ENCODE measurements around the gene IQCH. TPM values are rescaled to one million over a fixed set of nuclear protein-coding genes. Genes with fewer than 3 reads are reported as not detected.

Gene IQCH
- total and polyA plus RNA-seq, 2 experiments from 2014 or later: 1.7 to 4.6 TPM

GRCh38 chr15:67542420-67543347 is 288.1 kb downstream of the IQCH start, which contains the start of gene MAP2K5:
Gene MAP2K5 (plus strand): TSS chr15:67542703. CDS start chr15:67543336, 633 bp downstream.
- peaks cover 15% of the 10 kb centered on the region for H3K27me3 Mint-ChIP-seq (ENCODE audit: insufficient read depth, low read depth, poor library complexity)
- peak within 1 kb of the TSS; percentile 95 for H3K4me3 Mint-ChIP-seq
- Histone ChIP-seq H3K4me3 (peak within 1 kb of the TSS; percentile 93), H2AFZ (peak within 1 kb of the TSS; percentile 99), H3K9me2 (ENCODE audit: insufficient read depth) (no peaks in the 10 kb centered on the region), H3K27me3 (ENCODE audit: insufficient read depth) (no peaks in the 10 kb centered on the region), H3K4me2 (peak within 1 kb of the TSS; percentile 97), H3K36me3 (ENCODE audit: insufficient read depth) (no peaks in the 10 kb centered on the region), H3F3A (replicated peaks; ENCODE audit: low read depth) (no peaks in the 10 kb centered on the region; the same call in 1 of the 2 replicates), H3K79me2 (replicated peaks; ENCODE audit: insufficient read depth) (no peaks in the 10 kb centered on the region), H3K27ac (ENCODE audit: low read depth) (no peak within 1 kb of the TSS), H3K4me1 (ENCODE audit: insufficient read depth) (peaks cover 3% of the 10 kb centered on the region), H4K20me1 (replicated peaks; ENCODE audit: insufficient read depth) (no peaks in the 10 kb centered on the region)
- DNase-seq (ENCODE audit: low spot score): peak; percentile 86
- H3K4me1 Mint-ChIP-seq: peaks cover 7% of the 10 kb centered on the region; the same call in 2 of the 3 replicates
- peaks cover 2% of the 10 kb centered on the region; the same call in 1 of the 3 replicates for H3K36me3 Mint-ChIP-seq (ENCODE audit: low read depth)
- TF ChIP-seq REST (IDR thresholded peaks at IDR 0.05; ENCODE audit: unreplicated experiment) (no peak), STAT1 (IDR thresholded peaks at IDR 0.05; ENCODE audit: unreplicated experiment) (no peak), EZH2phosphoT487 (IDR thresholded peaks at IDR 0.05; ENCODE audit: unreplicated experiment) (no peak), CREB1 (CRISPR knock-in tag; IDR thresholded peaks at IDR 0.05; ENCODE audit: low read depth) (0 out of 2 replicates have a peak, but pooled peaks have one; percentile 32), POLR2AphosphoS5 (IDR thresholded peaks at IDR 0.05; ENCODE audit: low read depth) (peak; percentile 68), ETS1 (IDR thresholded peaks at IDR 0.05) (peak; percentile 80), NANOG (IDR thresholded peaks at IDR 0.05; ENCODE audit: borderline replicate concordance) (0 out of 2 replicates have a peak, but pooled peaks have one; percentile 12), EZH2 (IDR thresholded peaks at IDR 0.05; ENCODE audit: low read depth, unreplicated experiment) (no peak), ZNF114 (CRISPR knock-in tag; IDR thresholded peaks at IDR 0.05) (no peak), CTCF (conservative IDR thresholded peaks at IDR 0.05; ENCODE audit: low read depth in 2 of 2) (no peak), ZNF331 (CRISPR knock-in tag; IDR thresholded peaks at IDR 0.05; ENCODE audit: low read depth) (no peak), JUNB (IDR thresholded peaks at IDR 0.05; ENCODE audit: unreplicated experiment) (no peak)
- ATAC-seq: peak; percentile 79
- H3K9me3 Mint-ChIP-seq: no peaks in the 10 kb centered on the region
- peak within 1 kb of the TSS; percentile 91 for H3K27ac Mint-ChIP-seq
